Brain microvascular endothelial cell (primary cell): ENCODE results near the gene SMAD3.

Experiments
- DNase-seq: peaks from one replicate; pipeline ENCODE4 v3.0.0-alpha.2; 2020
- H3K27ac ChIP-seq: fragments of 250-450 bp; sonication (Bioruptor Pico); 2 replicates; pipeline ENCODE4 v1.5.1; 2020; ENCODE audit warnings: mild to moderate bottlenecking, moderate library complexity
- H3K27me3 ChIP-seq: fragments of 250-450 bp; sonication (Bioruptor Pico); replicated peaks from 2 replicates; pipeline ENCODE4 v1.5.1; 2020; ENCODE audit warnings: mild to moderate bottlenecking
- H3K36me3 ChIP-seq: fragments of 250-450 bp; sonication (Bioruptor Pico); replicated peaks from 2 replicates; pipeline ENCODE4 v1.5.1; 2020; ENCODE audit warnings: mild to moderate bottlenecking
- H3K4me3 ChIP-seq: 2 replicates; pipeline ENCODE4 v1.5.1; 2011; ENCODE audit warnings: low read depth, mild to moderate bottlenecking, control low read depth, low read length, moderate library complexity
- CTCF ChIP-seq: IDR thresholded peaks from 2 replicates; pipeline ENCODE4 v1.5.1; 2011; ENCODE audit warnings: low read depth, mild to moderate bottlenecking, moderate library complexity, low read length, control low read depth, inconsistent platforms; ENCODE audit errors: missing control alignments
- in situ Hi-C: cut with HindIII; loops from 2 replicates; pipeline ENCODE4 v1.10.0; 2017; ENCODE audit warnings: low sequenced_read_pairs, low pct_ligation_motif_present

SMAD3 gene

GRCh38 chr15:67138891-67139855 lies 73.8 kb downstream of the SMAD3 start:
- H3K36me3 ChIP-seq, result peaks cover 15% of the 10 kb centered on the region
- no peaks in the 10 kb centered on the region for H3K27me3 ChIP-seq
- H3K27ac ChIP-seq, result peak overlapping the region; percentile 100
- in situ Hi-C loops, result no loop called here
- H3K4me3 ChIP-seq, result no peak overlapping the region
- no peak for TF ChIP-seq CTCF
- DNase-seq, result no peak

- H3K4me3 ChIP-seq, result no peak overlapping the region
- in situ Hi-C loops, result no loop called here
Measured at GRCh38 chr15:67140078-67140833, 74.9 kb downstream of the SMAD3 start.

GRCh38 chr15:67142092-67142766 lies 76.8 kb downstream of the SMAD3 start:
- Histone ChIP-seq H3K36me3 (peaks cover 9% of the 10 kb centered on the region), H3K27me3 (no peaks in the 10 kb centered on the region), H3K27ac (peak overlapping the region; percentile 100), H3K4me3 (no peak overlapping the region)
- TF ChIP-seq CTCF, result no peak
- in situ Hi-C loops, result no loop called here
- DNase-seq, result no peak

More at GRCh38 chr15:67140078-67140833, 74.9 kb downstream of the SMAD3 start:
- Histone ChIP-seq H3K27me3 (no peaks in the 10 kb centered on the region), H3K27ac (peak overlapping the region; percentile 100), H3K36me3 (peaks cover 8% of the 10 kb centered on the region)
- no peak for TF ChIP-seq CTCF
- no peak for DNase-seq

GRCh38 chr15:67142767-67143100 lies 77.3 kb downstream of the SMAD3 start:
- Histone ChIP-seq H3K4me3 (no peak overlapping the region), H3K27me3 (no peaks in the 10 kb centered on the region), H3K36me3 (peaks cover 9% of the 10 kb centered on the region), H3K27ac (peak overlapping the region; percentile 100)
- in situ Hi-C loops, result no loop called here
- DNase-seq, result peak; percentile 79
- no peak for TF ChIP-seq CTCF

DNA sequence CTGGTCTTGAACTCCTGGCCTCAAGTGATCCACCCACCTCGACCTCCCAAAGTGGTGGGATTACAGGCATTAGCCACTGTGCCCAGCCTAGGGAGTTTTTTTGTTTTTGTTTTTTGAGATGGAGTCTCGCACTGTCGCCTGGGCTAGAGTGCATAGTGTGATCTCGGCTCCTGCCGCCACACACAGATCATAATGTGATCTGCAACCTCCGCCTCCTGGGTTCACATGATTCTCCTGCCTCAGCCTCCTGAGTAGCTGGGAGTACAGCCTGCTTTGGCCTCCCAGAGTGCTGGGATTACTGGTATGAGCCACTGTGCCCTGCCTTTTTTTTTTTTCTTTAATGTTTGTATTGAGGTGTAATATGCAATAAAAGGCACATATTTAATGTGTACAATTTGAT lies 78.2 kb downstream of the SMAD3 start:
- in situ Hi-C loops, result no loop called here
- peaks cover 14% of the 10 kb centered on the region for H3K36me3 ChIP-seq
- no peak for TF ChIP-seq CTCF
- H3K4me3 ChIP-seq, result no peak overlapping the region
- no peaks in the 10 kb centered on the region for H3K27me3 ChIP-seq
- peak overlapping the region; percentile 100 for H3K27ac ChIP-seq
- DNase-seq, result no peak
